ENCODE data around the gene PHACTR1. TPM values are rescaled to one million over a fixed set of nuclear protein-coding genes. Genes with fewer than 3 reads are reported as not detected.
"Not testable (repeated sequence)": the region's sequence is repeated elsewhere in the genome, so short reads cannot be mapped to it uniquely, and the experiment has no call there.

Gene PHACTR1
- total and polyA plus RNA-seq, 2 of the 4 experiments (the other 2 are of a cell fraction) = not detected

DNA sequence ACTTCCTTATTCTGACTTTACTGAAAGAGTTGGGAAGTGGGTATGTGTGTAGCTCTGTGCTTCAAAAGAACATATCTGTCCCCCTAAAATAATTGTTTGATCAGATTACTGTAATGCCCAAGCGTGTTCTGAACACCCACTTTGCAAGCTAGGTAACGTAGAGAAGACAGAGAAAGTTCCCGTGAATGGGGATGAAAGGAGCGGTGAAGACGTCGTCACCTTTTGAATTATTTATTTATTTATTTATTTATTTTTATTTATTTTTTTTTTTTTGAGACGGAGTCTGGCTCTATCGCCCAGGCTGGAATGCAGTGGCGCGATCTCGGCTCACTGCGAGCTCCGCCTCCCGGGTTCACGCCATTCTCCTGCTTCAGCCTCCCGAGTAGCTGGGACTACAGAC, 228.0 kb downstream of the PHACTR1 start:
- H2BK20ac ChIP-seq (ENCODE audit: low read depth, low read length); H3K9ac ChIP-seq (ENCODE audit: low read depth, low read length); H3K14ac ChIP-seq (replicated peaks; ENCODE audit: low read depth, low read length); H2AK9ac ChIP-seq (replicated peaks; ENCODE audit: low read depth, low read length, poor library complexity); in situ Hi-C loops (cut with MboI; ENCODE audit: low sequenced_read_pairs); H2BK5ac ChIP-seq (ENCODE audit: low read depth, low read length, poor library complexity, severe bottlenecking); H4K20me1 ChIP-seq (ENCODE audit: insufficient read depth, low read length); H3K4me3 ChIP-seq (ENCODE audit: insufficient read depth, low read depth, low read length); H2AK5ac ChIP-seq (ENCODE audit: low read depth, low read length); H3K56ac ChIP-seq (ENCODE audit: extremely low read depth, insufficient read depth, low read length); ATAC-seq (ENCODE audit: low read depth); CTCF ChIA-PET; H2BK120ac ChIP-seq (ENCODE audit: low read depth, low read length); H3K36me3 ChIP-seq (ENCODE audit: control insufficient read depth, insufficient read depth, low read length); H3K27me3 ChIP-seq (ENCODE audit: control insufficient read depth, insufficient read depth, low read length); H4K91ac ChIP-seq (ENCODE audit: insufficient read depth, low read depth, low read length); dilution Hi-C loops (cut with HindIII; ENCODE audit: low sequenced_read_pairs, unreplicated experiment); POLR2A ChIA-PET (ENCODE audit: unreplicated experiment); H3K27ac ChIP-seq (ENCODE audit: insufficient read depth, low read length); H3K4ac ChIP-seq (ENCODE audit: low read depth, low read length); BruUV-seq (replicated peaks); H2BK15ac ChIP-seq (ENCODE audit: low read depth, low read length); intact Hi-C loops (cut with micrococcal nuclease); H4K8ac ChIP-seq (ENCODE audit: low read depth in 2 of 2, low read length in 2 of 2); H4K5ac ChIP-seq (ENCODE audit: low read depth, low read length); H3K18ac ChIP-seq (ENCODE audit: low read depth, low read length); H2AFZ ChIP-seq (replicated peaks; ENCODE audit: low read length, poor library complexity); H3K79me1 ChIP-seq (ENCODE audit: low read depth in 1 of 2, low read length in 2 of 2); H3K4me2 ChIP-seq (ENCODE audit: low read depth, low read length); H3K9me1 ChIP-seq (ENCODE audit: insufficient read depth, low read length); DNase-seq; H3K23ac ChIP-seq (ENCODE audit: low read depth, low read length); H3K9me3 ChIP-seq (ENCODE audit: control insufficient read depth, insufficient read depth, low read length); H3K4me1 ChIP-seq (ENCODE audit: control insufficient read depth, insufficient read depth, low read length): not testable (repeated sequence)
- WGBS, 2 experiments (ENCODE audit: extremely low coverage in 2 of 2, insufficient read length in 1 of 2) = no CpG with 5 or more reads among the region's 16 CpGs
